ENCODE measurements around the gene EFCAB6.

DNA sequence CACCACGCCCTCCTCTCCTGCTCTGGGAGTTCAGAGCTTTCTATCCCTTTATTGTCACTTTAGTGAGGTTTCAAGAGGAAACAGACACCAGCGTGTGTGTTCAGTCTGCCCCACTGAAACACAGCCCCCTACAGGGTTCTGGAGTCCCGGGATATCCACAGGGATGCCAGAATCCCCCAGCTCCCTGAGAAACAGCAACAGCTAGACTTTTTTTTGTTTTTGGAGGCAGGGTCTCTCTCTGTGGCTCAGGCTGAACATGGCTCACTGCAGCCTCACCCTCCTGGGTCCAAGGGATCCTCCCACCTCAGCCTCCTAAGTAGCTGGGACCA lies 39.8 kb upstream of the EFCAB6 start:
- TF ChIP-seq POLR2A (IDR thresholded peaks at IDR 0.05) = no peak
- TF ChIP-seq, protein P1, sequence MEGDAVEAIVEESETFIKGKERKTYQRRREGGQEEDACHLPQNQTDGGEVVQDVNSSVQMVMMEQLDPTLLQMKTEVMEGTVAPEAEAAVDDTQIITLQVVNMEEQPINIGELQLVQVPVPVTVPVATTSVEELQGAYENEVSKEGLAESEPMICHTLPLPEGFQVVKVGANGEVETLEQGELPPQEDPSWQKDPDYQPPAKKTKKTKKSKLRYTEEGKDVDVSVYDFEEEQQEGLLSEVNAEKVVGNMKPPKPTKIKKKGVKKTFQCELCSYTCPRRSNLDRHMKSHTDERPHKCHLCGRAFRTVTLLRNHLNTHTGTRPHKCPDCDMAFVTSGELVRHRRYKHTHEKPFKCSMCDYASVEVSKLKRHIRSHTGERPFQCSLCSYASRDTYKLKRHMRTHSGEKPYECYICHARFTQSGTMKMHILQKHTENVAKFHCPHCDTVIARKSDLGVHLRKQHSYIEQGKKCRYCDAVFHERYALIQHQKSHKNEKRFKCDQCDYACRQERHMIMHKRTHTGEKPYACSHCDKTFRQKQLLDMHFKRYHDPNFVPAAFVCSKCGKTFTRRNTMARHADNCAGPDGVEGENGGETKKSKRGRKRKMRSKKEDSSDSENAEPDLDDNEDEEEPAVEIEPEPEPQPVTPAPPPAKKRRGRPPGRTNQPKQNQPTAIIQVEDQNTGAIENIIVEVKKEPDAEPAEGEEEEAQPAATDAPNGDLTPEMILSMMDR (IDR thresholded peaks at IDR 0.05 in 8 of 11, conservative IDR thresholded peaks at IDR 0.05 in 3 of 11) = no peak
